Pancreas (tissue), 10 donors: ENCODE measurements around the gene GAL3ST2. TPM values are rescaled to one million over a fixed set of nuclear protein-coding genes. Genes with fewer than 3 reads are reported as not detected.
A peak's percentile ranks its signal among the peaks of the same experiment; 100 is the strongest.
"Not testable (repeated sequence)": the region's sequence is repeated elsewhere in the genome, so short reads cannot be mapped to it uniquely, and the experiment has no call there.

Experiments
- ATAC-seq, 4 donors: fragments of 200-7000 bp; cut with Tn5 transposase; one replicate each; pipeline versions ENCODE4 v1.8.0 to v1.9.1; 2020; ENCODE audit warnings: mild to moderate bottlenecking in 4 of 4, moderate library complexity in 4 of 4
- DNase-seq, 6 donors: peaks; one replicate each; pipeline ENCODE4 v3.0.0-alpha.2; 2020
- FAIRE-seq: peaks from 2 replicates; lab custom pipeline; 2012; peaks lifted over from hg19 to GRCh38; lab: Jason Lieb, UNC
- H3K27ac ChIP-seq, 4 donors: fragments of 200-600 bp; sonication (generic); 1 replicate in 3 of 4; 2 replicates in 1 of 4; pipeline versions ENCODE4 v1.5.0 to v1.8.0; 2020
- H3K27me3 ChIP-seq, 4 donors: fragments of 200-600 bp; one replicate each; pipeline ENCODE4 v1.8.0; 2021
- H3K36me3 ChIP-seq, 3 donors: fragments of 200-600 bp; sonication (generic) in 1 of 3; one replicate each; pipeline versions ENCODE4 v1.5.0 to v1.8.0; 2020 to 2021
- H3K4me1 ChIP-seq, 3 donors: fragments of 200-600 bp; one replicate each; pipeline ENCODE4 v1.8.0; 2021
- H3K4me3 ChIP-seq, 4 donors: fragments of 200-600 bp; sonication (generic) in 2 of 4; one replicate each; pipeline versions ENCODE4 v1.5.0 to v1.8.0; 2020 to 2021
- H3K9me3 ChIP-seq, 4 donors: fragments of 200-600 bp; one replicate each; pipeline ENCODE4 v1.8.0; 2021
- CTCF ChIP-seq, 4 donors: fragments of 200-600 bp; sonication (generic) in 3 of 4; IDR thresholded peaks; one replicate each; pipeline versions ENCODE4 v1.5.0 to v1.8.0; 2021; ENCODE audit warnings: antibody characterized with exemption in 4 of 4
- WGBS, 2 donors: extraction: QIAGEN DNeasy Blood & Tissue Kit; methylation state at CpG; one replicate each; pipeline ENCODE4 v1.1.7; 2013; 5-methylcytosine and 5-hydroxymethylcytosine counted together
- intact Hi-C, 3 donors: fragments of 100-400 bp; cut with DNase I; formaldehyde crosslinking; loops; one replicate each; pipeline versions ENCODE4 v1.11.1 to v1.14.2; 2022
- polyA plus RNA-seq, 2 donors: library from polyadenylated mRNA; stranded (reverse); fragments of 200-250 nt; gene quantifications; one replicate each; pipeline ENCODE4 v1.2.3, GENCODE V29; 2013
- total RNA-seq, 6 donors: library from RNA; stranded (reverse); fragmentation: NEBNext Ultra II Directional in 4 of 6; extraction: Animal tissue kit (Norgen Biotek cat#: 25700) in 4 of 6; gene quantifications; one replicate each; pipeline versions ENCODE4 v1.2.1 to v1.2.4, GENCODE V29; 2021 to 2023
- donor health status: healthy with polysubstance abuse.
- donor health status: DM: no; HTN: no; CAD: no; lungs with moderate emphysema.
- donor health status: DM: no; HTN: no; CAD: no.
- donor health status: control.
- donor health status: control.
- donor health status: Bipolar disorder and iron deficiency.
- donor health status: DM: yes; HTN: yes; CAD: no.
- donor health status: DM: no; HTN: no; CAD: no.
- donor health status: DM: no; HTN: no; CAD: no.
- donor health status: DM: yes; HTN: yes; CAD: no.

The GAL3ST2 gene
- total and polyA plus RNA-seq, 8 donors: not detected

GRCh38 chr2:241817126-241817820 is 40.7 kb downstream of the GAL3ST2 start:
- intact Hi-C loops: no loop called here
- H3K9me3 ChIP-seq: no peaks in the 10 kb centered on the region
- no peak for TF ChIP-seq CTCF (IDR thresholded peaks at IDR 0.05)
- H3K27ac ChIP-seq: no peak overlapping the region
- no peak overlapping the region for H3K4me3 ChIP-seq
- DNase-seq (peak in 1 of 6 donors; percentile 37), FAIRE-seq (no peak), ATAC-seq (no peak)
- no peaks in the 10 kb centered on the region for H3K36me3 ChIP-seq
- H3K27me3 ChIP-seq: no peaks in the 10 kb centered on the region
- H3K4me1 ChIP-seq: no peaks in the 10 kb centered on the region
- 63 to 69% methylated on average over 16 of the region's 16 CpGs for WGBS, 2 donors

GRCh38 chr2:241817821-241818215 is 41.2 kb downstream of the GAL3ST2 start:
- H3K4me3 ChIP-seq, ATAC-seq, H3K27ac ChIP-seq, H3K4me1 ChIP-seq, intact Hi-C loops, H3K27me3 ChIP-seq, H3K36me3 ChIP-seq, FAIRE-seq, DNase-seq, H3K9me3 ChIP-seq: not testable (repeated sequence)
- 87 to 88% methylated on average over 9 to 10 of the region's 10 CpGs for WGBS, 2 donors

- Histone ChIP-seq H3K9me3 (no peaks in the 10 kb centered on the region), H3K27ac (no peak overlapping the region), H3K27me3 (no peaks in the 10 kb centered on the region), H3K4me3 (no peak overlapping the region), H3K36me3 (no peaks in the 10 kb centered on the region), H3K4me1 (no peaks in the 10 kb centered on the region)
- no peak for ATAC-seq
- no peak for FAIRE-seq
- DNase-seq: peak in 3 of 6 donors; percentile 9 to 40 (median 22)
- 76 to 77% methylated on average over 25 of the region's 25 CpGs for WGBS, 2 donors
- intact Hi-C loops: no loop called here
- no peak for TF ChIP-seq CTCF (IDR thresholded peaks at IDR 0.05)
These were observed 41.8 kb downstream of the GAL3ST2 start for GRCh38 chr2:241818229-241818942.

GRCh38 chr2:241818943-241819270 is 42.3 kb downstream of the GAL3ST2 start:
- peak in 3 of 4 donors; percentile 37 to 64 (median 46) for ATAC-seq
- Histone ChIP-seq H3K9me3 (no peaks in the 10 kb centered on the region), H3K27me3 (no peaks in the 10 kb centered on the region), H3K4me3 (no peak overlapping the region), H3K4me1 (no peaks in the 10 kb centered on the region), H3K27ac (no peak overlapping the region), H3K36me3 (no peaks in the 10 kb centered on the region)
- peak in 3 of 6 donors; percentile 31 to 62 (median 32) for DNase-seq
- FAIRE-seq: no peak
- no peak for TF ChIP-seq CTCF (IDR thresholded peaks at IDR 0.05)
- WGBS, 2 donors: 32 to 33% methylated on average over 10 of the region's 10 CpGs
- intact Hi-C loops: no loop called here

GRCh38 chr2:241819947-241820624 is 43.5 kb downstream of the GAL3ST2 start:
- intact Hi-C loops, H3K27me3 ChIP-seq, ATAC-seq, H3K36me3 ChIP-seq, H3K27ac ChIP-seq, H3K4me1 ChIP-seq, FAIRE-seq, H3K9me3 ChIP-seq, H3K4me3 ChIP-seq: not testable (repeated sequence)
- peak in 3 of 6 donors; percentile 9 to 71 (median 31) for DNase-seq
- 78 to 81% methylated on average over 27 of the region's 27 CpGs for WGBS, 2 donors
